Measurements from ENCODE around the gene SCCPDH. TPM values are rescaled to one million over a fixed set of nuclear protein-coding genes. Genes with fewer than 3 reads are reported as not detected.

The SCCPDH gene
- total RNA-seq, 1 donor from 2014 or later, result 35.3 TPM

DNA sequence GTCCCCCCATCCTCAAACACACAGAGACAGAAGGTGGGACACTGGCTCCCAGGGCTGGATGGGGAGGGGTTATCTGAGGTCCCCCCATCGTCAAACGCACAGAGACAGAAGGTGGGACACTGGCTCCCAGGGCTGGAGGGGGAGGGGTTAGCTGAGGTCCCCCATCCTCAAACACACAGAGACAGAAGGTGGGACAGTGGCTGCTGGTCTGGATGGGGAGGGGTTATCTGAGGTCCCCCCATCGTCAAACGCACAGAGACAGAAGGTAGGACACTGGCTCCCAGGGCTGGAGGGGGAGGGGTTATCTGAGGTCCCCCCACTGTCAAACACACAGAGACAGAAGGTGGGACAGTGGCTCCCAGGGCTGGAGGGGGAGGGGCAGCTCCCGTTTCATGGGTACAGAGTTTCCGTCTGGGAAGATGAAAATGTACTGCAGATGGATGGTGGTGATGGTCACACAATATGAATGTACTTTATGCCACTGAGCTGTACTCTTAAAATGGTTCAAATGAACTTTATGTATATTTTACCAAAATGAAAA is 69.2 kb downstream of the SCCPDH start:
- peaks cover 5% of the 10 kb centered on the region for H3K4me1 ChIP-seq
- ATAC-seq (no peak), DNase-seq (no peak)
- H3K9me3 ChIP-seq, result no peaks in the 10 kb centered on the region
- intact Hi-C loops (cut with DNase I), result no loop called here
- TF ChIP-seq, protein P1, sequence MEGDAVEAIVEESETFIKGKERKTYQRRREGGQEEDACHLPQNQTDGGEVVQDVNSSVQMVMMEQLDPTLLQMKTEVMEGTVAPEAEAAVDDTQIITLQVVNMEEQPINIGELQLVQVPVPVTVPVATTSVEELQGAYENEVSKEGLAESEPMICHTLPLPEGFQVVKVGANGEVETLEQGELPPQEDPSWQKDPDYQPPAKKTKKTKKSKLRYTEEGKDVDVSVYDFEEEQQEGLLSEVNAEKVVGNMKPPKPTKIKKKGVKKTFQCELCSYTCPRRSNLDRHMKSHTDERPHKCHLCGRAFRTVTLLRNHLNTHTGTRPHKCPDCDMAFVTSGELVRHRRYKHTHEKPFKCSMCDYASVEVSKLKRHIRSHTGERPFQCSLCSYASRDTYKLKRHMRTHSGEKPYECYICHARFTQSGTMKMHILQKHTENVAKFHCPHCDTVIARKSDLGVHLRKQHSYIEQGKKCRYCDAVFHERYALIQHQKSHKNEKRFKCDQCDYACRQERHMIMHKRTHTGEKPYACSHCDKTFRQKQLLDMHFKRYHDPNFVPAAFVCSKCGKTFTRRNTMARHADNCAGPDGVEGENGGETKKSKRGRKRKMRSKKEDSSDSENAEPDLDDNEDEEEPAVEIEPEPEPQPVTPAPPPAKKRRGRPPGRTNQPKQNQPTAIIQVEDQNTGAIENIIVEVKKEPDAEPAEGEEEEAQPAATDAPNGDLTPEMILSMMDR (IDR thresholded peaks at IDR 0.05), result no peak
- H3K27ac ChIP-seq, result no peak overlapping the region
- H3K36me3 ChIP-seq, result no peaks in the 10 kb centered on the region
- no peak overlapping the region for H3K4me3 ChIP-seq
- peaks cover 24% of the 10 kb centered on the region for H3K27me3 ChIP-seq (ENCODE audit: low read depth)

DNA sequence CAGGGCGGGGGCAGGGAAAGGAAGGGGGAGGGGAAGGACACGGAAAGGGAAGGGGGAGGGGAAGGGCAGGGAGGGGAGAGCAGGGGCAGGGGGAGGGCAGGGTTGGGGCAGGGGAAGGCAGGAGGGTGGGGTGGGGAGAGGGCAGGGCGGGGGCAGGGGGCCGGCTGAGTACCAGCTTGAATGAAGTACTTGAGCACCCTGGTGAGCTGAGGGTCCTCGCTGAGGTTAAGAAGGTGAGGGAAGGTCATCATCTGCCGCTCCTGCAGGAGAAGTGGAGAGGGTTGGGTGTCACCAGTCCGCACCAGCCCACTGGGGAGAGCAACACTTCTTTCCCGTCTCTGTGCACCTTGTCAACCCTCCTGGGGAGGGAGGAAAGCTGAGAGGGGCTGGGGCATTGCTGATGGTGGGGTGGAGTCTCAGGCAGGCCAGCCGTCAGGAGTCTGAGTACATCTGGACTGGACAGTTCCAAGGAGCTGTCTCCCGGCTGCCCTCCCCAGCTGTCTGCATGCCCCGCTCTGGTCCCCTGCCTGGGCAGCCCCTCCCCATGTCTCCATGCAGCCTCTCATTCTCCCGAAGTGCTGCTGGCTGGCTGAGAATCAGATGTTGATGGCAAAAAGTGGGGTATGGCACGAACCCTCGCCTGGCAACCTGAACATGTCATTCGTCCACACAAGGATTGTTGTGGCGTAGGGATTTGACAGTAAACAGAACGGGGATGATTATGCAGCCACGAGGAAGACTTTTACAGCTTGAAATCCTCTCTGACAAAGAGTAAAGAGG is 70.0 kb downstream of the SCCPDH start:
- H3K4me1 ChIP-seq, result peaks cover 1% of the 10 kb centered on the region
- ATAC-seq, result peak; percentile 37 to 56
- no peaks in the 10 kb centered on the region for H3K36me3 ChIP-seq
- H3K4me3 ChIP-seq, result no peak overlapping the region
- H3K27ac ChIP-seq, result no peak overlapping the region
- H3K9me3 ChIP-seq, result no peaks in the 10 kb centered on the region
- peaks cover 19% of the 10 kb centered on the region for H3K27me3 ChIP-seq (ENCODE audit: low read depth)
- intact Hi-C loops (cut with DNase I), result no loop called here
- no peak for DNase-seq
- TF ChIP-seq, protein P1 (IDR thresholded peaks at IDR 0.05), result no peak

- Histone ChIP-seq H3K9me3 (no peaks in the 10 kb centered on the region), H3K4me3 (no peak overlapping the region), H3K4me1 (no peaks in the 10 kb centered on the region), H3K27me3 (ENCODE audit: low read depth) (peaks cover 12% of the 10 kb centered on the region), H3K27ac (no peak overlapping the region), H3K36me3 (no peaks in the 10 kb centered on the region)
- peak; percentile 41 to 52 for ATAC-seq
- no peak for DNase-seq
- TF ChIP-seq, protein P1 (IDR thresholded peaks at IDR 0.05), result no peak
- intact Hi-C loops (cut with DNase I), result no loop called here
These were observed 70.8 kb downstream of the SCCPDH start for GRCh38 chr1:246794828-246795671.

DNA sequence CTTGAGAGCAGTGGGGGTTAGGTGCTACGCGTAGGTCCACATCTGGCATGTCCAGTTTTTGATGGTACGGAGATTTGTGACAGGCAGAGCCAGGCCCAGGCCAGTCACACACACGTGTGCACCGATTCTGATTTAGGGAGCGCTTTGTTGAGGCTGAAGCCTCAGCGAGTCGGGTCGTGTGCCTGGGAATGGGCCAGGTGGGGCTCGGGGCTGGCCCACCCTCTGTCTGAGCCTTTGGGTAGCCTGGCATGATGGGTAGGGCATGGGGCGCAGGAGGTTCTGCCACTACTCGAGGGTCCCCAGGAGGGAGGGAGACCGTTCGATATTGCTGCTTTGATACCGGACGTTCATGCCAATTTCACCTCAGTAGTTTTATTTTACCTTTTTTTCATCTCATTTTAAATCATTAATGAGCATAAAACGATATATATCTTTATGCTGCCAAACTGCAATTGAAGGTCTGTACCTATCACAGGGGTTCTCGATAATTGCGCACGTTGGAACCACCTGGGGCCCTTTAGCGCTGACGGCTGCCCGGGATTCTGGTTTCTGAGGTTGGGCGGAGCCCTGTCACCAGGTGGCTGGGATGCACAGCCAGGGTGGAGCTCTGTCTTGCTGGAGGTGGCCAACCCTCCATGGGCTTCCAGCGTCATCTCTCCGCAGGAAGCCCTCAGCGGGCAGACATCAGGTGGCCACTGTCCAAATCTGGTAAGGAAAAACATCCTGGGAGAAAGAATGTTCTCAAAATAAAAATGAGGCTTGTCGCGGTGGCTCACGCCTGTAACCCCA is 71.9 kb downstream of the SCCPDH start:
- Histone ChIP-seq H3K27me3 (ENCODE audit: low read depth) (peaks cover 2% of the 10 kb centered on the region), H3K36me3 (no peaks in the 10 kb centered on the region), H3K4me3 (no peak overlapping the region), H3K27ac (no peak overlapping the region), H3K9me3 (no peaks in the 10 kb centered on the region), H3K4me1 (no peaks in the 10 kb centered on the region)
- intact Hi-C loops (cut with DNase I), result no loop called here
- TF ChIP-seq, protein P1 (IDR thresholded peaks at IDR 0.05), result no peak
- ATAC-seq (no peak), DNase-seq (no peak)

- Histone ChIP-seq H3K36me3 (no peaks in the 10 kb centered on the region), H3K27ac (no peak overlapping the region), H3K9me3 (no peaks in the 10 kb centered on the region), H3K4me1 (no peaks in the 10 kb centered on the region), H3K4me3 (no peak overlapping the region), H3K27me3 (ENCODE audit: low read depth) (no peaks in the 10 kb centered on the region)
- TF ChIP-seq, protein P1 (IDR thresholded peaks at IDR 0.05), result no peak
- ATAC-seq, result no peak
- intact Hi-C loops (cut with DNase I), result no loop called here
- no peak for DNase-seq
These were observed 72.9 kb downstream of the SCCPDH start for GRCh38 chr1:246797157-246797556.
